ENCODE data around the gene AEBP1.
A peak's percentile ranks its signal among the peaks of the same experiment; 100 is the strongest.

AEBP1 gene

DNA sequence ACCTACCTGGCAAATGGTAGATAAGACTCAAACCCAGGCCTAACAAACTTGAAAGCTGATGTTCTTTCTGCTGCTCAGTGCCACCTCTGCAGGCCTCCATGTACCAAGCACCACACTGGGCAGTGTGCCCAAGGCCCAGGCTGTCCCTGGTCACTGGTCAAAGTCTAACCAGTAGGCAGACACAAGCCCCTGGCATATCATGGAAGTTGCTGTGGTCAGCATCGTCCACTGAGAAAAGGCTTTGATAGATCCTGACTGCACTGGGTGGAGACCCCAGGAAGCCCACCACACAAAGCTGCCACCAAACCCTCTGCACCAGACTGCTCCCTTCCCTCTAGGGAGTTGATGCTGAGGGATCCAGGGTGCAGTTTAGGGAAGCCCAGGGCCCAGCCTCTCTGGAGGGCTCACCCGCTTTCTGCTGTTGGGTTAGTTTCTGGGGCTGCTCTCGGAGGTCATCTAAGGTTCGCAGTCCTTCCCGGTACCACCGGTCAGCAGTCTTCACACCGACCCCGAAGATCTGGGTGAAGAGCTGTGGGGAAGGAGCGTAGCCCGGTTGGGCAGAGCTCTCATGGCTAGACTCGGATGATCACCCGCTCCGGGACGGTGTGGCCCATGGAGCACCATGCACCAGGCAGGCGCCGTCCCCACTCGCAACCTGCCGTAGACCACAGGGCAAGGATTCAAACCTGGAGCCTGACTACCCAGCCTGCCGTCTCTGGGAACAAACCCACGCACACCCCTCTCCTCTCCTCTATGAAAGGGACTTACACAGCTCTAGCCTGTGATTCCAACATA lies 27.8 kb upstream of the AEBP1 start:
- Histone ChIP-seq H3K27ac (ENCODE audit: low read length) (peak overlapping the region; percentile 18), H2AFZ (ENCODE audit: low read depth, low read length) (no peak overlapping the region), H3K4me1 (ENCODE audit: insufficient read depth, low read length) (peaks cover 39% of the 10 kb centered on the region), H3K9me3 (ENCODE audit: insufficient read depth, low read length, severe bottlenecking) (no peaks in the 10 kb centered on the region), H4K20me1 (ENCODE audit: insufficient read depth, low read length) (peaks cover 14% of the 10 kb centered on the region; the same call in 1 of the 2 replicates), H3K4me3 (ENCODE audit: low read depth in 1 of 2, low read length in 2 of 2) (no peak overlapping the region), H3K27me3 (ENCODE audit: insufficient read depth, low read length, poor library complexity) (no peaks in the 10 kb centered on the region), H3K79me2 (ENCODE audit: insufficient read depth, low read length) (peaks cover 24% of the 10 kb centered on the region), H3K9ac (ENCODE audit: low read depth, low read length) (no peak overlapping the region), H3K4me2 (ENCODE audit: insufficient read depth, low read length) (no peak overlapping the region), H3K36me3 (ENCODE audit: insufficient read depth, low read length) (peaks cover 92% of the 10 kb centered on the region)
- DNase-seq (no peak), ATAC-seq (ENCODE audit: insufficient read depth, low read depth) (no peak)
- TF ChIP-seq, protein P1, sequence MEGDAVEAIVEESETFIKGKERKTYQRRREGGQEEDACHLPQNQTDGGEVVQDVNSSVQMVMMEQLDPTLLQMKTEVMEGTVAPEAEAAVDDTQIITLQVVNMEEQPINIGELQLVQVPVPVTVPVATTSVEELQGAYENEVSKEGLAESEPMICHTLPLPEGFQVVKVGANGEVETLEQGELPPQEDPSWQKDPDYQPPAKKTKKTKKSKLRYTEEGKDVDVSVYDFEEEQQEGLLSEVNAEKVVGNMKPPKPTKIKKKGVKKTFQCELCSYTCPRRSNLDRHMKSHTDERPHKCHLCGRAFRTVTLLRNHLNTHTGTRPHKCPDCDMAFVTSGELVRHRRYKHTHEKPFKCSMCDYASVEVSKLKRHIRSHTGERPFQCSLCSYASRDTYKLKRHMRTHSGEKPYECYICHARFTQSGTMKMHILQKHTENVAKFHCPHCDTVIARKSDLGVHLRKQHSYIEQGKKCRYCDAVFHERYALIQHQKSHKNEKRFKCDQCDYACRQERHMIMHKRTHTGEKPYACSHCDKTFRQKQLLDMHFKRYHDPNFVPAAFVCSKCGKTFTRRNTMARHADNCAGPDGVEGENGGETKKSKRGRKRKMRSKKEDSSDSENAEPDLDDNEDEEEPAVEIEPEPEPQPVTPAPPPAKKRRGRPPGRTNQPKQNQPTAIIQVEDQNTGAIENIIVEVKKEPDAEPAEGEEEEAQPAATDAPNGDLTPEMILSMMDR (IDR thresholded peaks at IDR 0.05; ENCODE audit: borderline replicate concordance, extremely low read depth, low read length, poor library complexity, severe bottlenecking): no peak
- no peak for TF ChIP-seq EZH2 (IDR thresholded peaks at IDR 0.05; ENCODE audit: borderline replicate concordance, low read depth, low read length, severe bottlenecking)

GRCh38 chr7:44077061-44077460 lies 27.1 kb upstream of the AEBP1 start:
- H2AFZ ChIP-seq (ENCODE audit: low read depth, low read length): no peak overlapping the region
- no peak overlapping the region for H3K4me2 ChIP-seq (ENCODE audit: insufficient read depth, low read length)
- H3K36me3 ChIP-seq (ENCODE audit: insufficient read depth, low read length): peaks cover 90% of the 10 kb centered on the region
- no peaks in the 10 kb centered on the region for H3K27me3 ChIP-seq (ENCODE audit: insufficient read depth, low read length, poor library complexity)
- H3K4me1 ChIP-seq (ENCODE audit: insufficient read depth, low read length): peaks cover 42% of the 10 kb centered on the region
- TF ChIP-seq, protein P1 (IDR thresholded peaks at IDR 0.05; ENCODE audit: borderline replicate concordance, extremely low read depth, low read length, poor library complexity, severe bottlenecking): no peak
- no peak for TF ChIP-seq EZH2 (IDR thresholded peaks at IDR 0.05; ENCODE audit: borderline replicate concordance, low read depth, low read length, severe bottlenecking)
- H3K27ac ChIP-seq (ENCODE audit: low read length): peak overlapping the region; percentile 15; the same call in 1 of the 2 replicates
- H3K9me3 ChIP-seq (ENCODE audit: insufficient read depth, low read length, severe bottlenecking): no peaks in the 10 kb centered on the region
- DNase-seq (no peak), ATAC-seq (ENCODE audit: insufficient read depth, low read depth) (no peak)
- no peak overlapping the region for H3K4me3 ChIP-seq (ENCODE audit: low read depth in 1 of 2, low read length in 2 of 2)
- peaks cover 14% of the 10 kb centered on the region; the same call in 1 of the 2 replicates for H4K20me1 ChIP-seq (ENCODE audit: insufficient read depth, low read length)
- no peak overlapping the region for H3K9ac ChIP-seq (ENCODE audit: low read depth, low read length)
- peaks cover 32% of the 10 kb centered on the region for H3K79me2 ChIP-seq (ENCODE audit: insufficient read depth, low read length)

DNA sequence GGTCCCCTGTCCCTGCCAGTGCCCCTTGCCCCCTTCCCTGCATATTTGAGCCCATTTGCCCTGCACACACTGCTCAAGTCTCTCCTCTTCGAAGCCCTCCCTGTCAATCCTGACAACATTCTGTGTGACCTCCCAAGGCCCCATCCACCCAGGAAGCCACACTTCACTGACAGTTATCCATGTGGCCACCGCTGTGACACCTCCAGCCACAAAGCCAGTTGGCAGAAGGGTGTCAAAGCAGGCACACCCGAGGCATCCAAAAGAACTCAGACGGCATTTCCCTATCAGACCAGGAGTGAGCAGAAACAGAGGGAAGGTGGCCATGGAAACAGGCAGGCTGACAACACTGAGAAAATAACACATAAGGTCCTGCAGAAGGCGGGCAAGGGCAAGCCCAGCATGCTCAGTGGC lies 26.5 kb upstream of the AEBP1 start:
- Histone ChIP-seq H3K36me3 (ENCODE audit: insufficient read depth, low read length) (peaks cover 84% of the 10 kb centered on the region), H3K27me3 (ENCODE audit: insufficient read depth, low read length, poor library complexity) (no peaks in the 10 kb centered on the region), H4K20me1 (ENCODE audit: insufficient read depth, low read length) (peaks cover 14% of the 10 kb centered on the region; the same call in 1 of the 2 replicates), H3K4me2 (ENCODE audit: insufficient read depth, low read length) (no peak overlapping the region), H3K79me2 (ENCODE audit: insufficient read depth, low read length) (peaks cover 33% of the 10 kb centered on the region), H3K9me3 (ENCODE audit: insufficient read depth, low read length, severe bottlenecking) (no peaks in the 10 kb centered on the region), H3K4me1 (ENCODE audit: insufficient read depth, low read length) (peaks cover 42% of the 10 kb centered on the region), H2AFZ (ENCODE audit: low read depth, low read length) (no peak overlapping the region), H3K9ac (ENCODE audit: low read depth, low read length) (peak overlapping the region; percentile 19; the same call in 1 of the 2 replicates), H3K27ac (ENCODE audit: low read length) (peak overlapping the region; percentile 59), H3K4me3 (ENCODE audit: low read depth in 1 of 2, low read length in 2 of 2) (no peak overlapping the region)
- ATAC-seq (ENCODE audit: insufficient read depth, low read depth) (peak; percentile 4), DNase-seq (peak; percentile 66)
- TF ChIP-seq EZH2 (IDR thresholded peaks at IDR 0.05; ENCODE audit: borderline replicate concordance, low read depth, low read length, severe bottlenecking): no peak
- TF ChIP-seq, protein P1 (IDR thresholded peaks at IDR 0.05; ENCODE audit: borderline replicate concordance, extremely low read depth, low read length, poor library complexity, severe bottlenecking): no peak

Measured in DND-41 (cell line).